ENCODE data around the gene PGLYRP4.

The PGLYRP4 gene, protein sequence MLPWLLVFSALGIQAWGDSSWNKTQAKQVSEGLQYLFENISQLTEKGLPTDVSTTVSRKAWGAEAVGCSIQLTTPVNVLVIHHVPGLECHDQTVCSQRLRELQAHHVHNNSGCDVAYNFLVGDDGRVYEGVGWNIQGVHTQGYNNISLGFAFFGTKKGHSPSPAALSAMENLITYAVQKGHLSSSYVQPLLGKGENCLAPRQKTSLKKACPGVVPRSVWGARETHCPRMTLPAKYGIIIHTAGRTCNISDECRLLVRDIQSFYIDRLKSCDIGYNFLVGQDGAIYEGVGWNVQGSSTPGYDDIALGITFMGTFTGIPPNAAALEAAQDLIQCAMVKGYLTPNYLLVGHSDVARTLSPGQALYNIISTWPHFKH

DNA sequence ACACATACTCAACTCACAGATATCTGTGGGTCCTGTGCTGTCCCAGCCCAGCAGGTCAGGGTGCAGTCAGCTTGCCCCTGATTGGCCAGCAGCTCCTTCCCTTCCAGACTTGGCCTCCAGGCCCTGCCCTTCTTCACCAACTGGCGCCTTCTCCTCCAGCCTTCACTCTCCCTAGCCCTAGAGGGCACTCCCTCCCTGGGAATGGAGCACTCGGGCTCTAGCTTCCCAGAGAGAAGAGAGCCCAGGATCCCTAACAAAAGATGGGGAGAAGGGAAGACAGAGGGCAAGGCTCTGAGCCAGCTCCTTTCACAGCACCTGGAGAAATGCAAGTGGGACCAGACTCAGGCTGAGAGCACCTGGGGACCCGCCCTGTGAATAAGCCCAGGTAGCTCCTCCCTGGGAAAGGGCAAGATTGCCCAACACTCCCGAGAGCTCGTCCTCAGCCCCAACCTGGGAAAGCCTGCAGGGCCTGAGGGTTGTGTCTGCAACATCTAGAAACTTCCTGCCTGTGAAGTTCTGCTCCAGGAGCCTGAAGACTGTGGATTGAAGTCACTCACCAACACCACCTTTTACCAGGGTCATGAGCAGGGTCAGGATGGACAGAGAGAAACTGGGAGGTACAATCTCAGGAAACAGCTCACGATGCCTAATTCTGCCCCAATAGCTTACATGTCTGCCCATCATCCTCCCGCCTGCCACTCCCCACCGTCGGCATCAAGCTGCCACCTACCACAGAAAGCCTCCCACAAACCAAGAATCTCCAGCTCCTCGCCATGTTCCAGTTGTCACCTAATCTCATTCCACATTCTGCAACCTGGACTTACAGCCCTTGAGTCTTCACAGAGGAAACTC is at the start of gene PGLYRP4:
Gene PGLYRP4 (minus strand): TSS at position 331 of the 852 bp plus-strand sequence. CDS start 909 bp downstream, outside the sequence.
- no peak for DNase-seq (ENCODE audit: low read depth, low spot score)
- no peak within 1 kb of the TSS for H3K4me3 ChIP-seq (ENCODE audit: low read depth, low read length)
- POLR2A ChIA-PET = no interaction called here
- TF ChIP-seq, protein P1, sequence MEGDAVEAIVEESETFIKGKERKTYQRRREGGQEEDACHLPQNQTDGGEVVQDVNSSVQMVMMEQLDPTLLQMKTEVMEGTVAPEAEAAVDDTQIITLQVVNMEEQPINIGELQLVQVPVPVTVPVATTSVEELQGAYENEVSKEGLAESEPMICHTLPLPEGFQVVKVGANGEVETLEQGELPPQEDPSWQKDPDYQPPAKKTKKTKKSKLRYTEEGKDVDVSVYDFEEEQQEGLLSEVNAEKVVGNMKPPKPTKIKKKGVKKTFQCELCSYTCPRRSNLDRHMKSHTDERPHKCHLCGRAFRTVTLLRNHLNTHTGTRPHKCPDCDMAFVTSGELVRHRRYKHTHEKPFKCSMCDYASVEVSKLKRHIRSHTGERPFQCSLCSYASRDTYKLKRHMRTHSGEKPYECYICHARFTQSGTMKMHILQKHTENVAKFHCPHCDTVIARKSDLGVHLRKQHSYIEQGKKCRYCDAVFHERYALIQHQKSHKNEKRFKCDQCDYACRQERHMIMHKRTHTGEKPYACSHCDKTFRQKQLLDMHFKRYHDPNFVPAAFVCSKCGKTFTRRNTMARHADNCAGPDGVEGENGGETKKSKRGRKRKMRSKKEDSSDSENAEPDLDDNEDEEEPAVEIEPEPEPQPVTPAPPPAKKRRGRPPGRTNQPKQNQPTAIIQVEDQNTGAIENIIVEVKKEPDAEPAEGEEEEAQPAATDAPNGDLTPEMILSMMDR (IDR thresholded peaks at IDR 0.05; ENCODE audit: insufficient read depth, low read length, missing control alignments) = no peak
- CTCF ChIA-PET = interaction anchor here (14.9 kb wide), 1 partner anchor 143 kb away, joined by 527 read pairs; no protein-coding TSS in a partner anchor

DNA sequence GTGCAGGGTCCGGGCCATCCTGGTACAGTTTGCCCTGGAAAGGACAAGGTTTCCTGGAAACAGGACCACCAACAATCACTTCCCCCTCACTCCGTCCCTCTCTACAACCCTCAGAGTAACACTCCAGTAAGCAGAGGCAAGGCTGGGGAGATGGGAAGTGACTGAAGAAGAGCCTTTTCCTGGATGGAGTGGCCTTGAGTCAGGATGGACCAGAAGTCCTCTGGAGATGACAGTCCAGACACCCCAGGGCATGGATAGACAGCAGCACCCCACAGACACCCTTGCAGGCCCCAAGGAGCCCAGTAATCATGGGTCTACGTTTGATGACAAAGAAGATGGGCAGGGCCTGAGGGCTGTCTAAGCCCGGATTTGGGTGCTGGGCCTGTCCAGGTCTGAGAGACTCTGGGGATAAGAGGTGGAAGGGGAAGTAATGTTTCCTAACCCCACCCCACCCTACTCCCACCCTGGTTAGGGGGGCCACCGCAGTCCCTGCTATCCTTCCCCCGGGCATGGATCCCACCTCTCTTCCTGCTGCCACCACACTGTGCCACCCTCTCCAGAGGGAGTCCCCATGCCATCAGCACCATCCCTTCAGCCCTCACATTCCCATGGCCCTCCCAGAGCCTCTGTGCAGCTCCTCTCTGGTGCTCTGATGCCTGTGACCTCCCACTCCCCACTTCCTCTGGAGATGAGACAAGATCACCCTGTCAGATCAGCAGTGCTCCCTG is 49.4 kb upstream of the PGLYRP4 start:
- no peak for DNase-seq (ENCODE audit: low read depth, low spot score)
- ChIA-PET POLR2A (no interaction called here), CTCF (no interaction called here)
- H3K4me3 ChIP-seq (ENCODE audit: low read depth, low read length) = no peak overlapping the region
- TF ChIP-seq, protein P1 (IDR thresholded peaks at IDR 0.05; ENCODE audit: insufficient read depth, low read length, missing control alignments) = no peak

DNA sequence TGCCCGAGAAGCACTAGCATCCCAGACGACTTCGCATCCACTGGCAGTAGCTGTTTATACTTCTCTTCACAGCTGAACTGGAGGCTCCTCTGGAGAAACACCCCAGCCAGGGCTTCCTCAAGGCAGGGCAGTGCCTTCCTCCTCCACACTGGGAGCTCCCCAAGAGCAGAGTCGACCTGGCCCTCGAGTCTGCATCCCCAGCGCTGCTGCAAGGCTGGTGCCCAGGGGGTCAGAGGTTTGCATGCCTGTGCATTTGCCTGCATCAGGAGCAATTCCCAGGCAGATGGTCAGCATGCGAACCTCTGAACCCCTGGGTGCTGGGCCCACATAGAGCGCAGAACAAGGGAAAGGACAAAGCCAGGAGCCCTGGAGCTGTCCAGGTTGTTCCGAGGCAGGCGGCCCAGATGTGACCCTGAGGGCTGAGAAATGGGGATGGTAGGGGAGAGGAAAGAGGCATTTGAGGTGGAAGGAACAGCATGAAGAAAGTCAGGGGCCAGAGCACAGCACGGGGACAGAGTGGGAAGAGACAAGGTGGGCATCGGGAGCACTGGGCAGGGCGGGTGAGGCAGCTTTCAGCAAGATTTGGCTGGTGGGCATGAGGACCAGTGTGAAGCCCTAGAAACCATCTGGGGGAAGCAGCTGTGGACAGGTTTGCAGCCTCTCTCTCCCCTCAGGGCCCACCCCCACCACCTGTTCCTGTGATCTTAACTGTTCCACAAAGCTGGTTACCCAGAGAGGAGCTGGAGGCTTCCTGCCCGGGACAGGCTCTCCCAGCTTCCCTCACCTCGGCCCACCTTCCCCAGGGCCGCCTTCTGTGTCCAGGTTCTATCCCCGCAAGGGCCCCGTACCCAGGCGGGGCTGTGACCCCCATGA is 48.6 kb upstream of the PGLYRP4 start:
- DNase-seq (ENCODE audit: low read depth, low spot score) = no peak
- H3K4me3 ChIP-seq (ENCODE audit: low read depth, low read length) = no peak overlapping the region
- CTCF ChIA-PET = no interaction called here
- POLR2A ChIA-PET = no interaction called here
- TF ChIP-seq, protein P1 (IDR thresholded peaks at IDR 0.05; ENCODE audit: insufficient read depth, low read length, missing control alignments) = no peak

DNA sequence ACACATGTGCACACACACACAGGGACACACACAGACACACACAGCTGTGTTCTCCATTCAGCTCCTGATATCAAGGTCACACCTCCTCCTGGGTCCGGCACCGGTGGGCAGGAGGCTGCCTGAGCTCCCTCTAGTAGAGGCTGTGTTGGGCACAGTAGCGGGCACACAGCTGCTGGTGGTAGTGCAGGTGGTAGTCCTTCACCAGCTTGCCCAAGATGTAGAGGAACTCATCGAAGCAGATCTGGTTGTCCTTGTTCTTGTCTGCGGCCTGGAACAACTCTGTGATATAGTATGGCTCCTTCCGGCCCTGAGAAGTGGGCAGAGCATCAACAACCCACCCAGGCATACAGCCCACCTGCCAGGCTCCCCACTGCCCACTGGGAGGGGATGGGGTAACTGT is 47.8 kb upstream of the PGLYRP4 start:
- ChIA-PET CTCF (no interaction called here), POLR2A (no interaction called here)
- TF ChIP-seq, protein P1 (IDR thresholded peaks at IDR 0.05; ENCODE audit: insufficient read depth, low read length, missing control alignments) = no peak
- DNase-seq (ENCODE audit: low read depth, low spot score) = no peak
- no peak overlapping the region for H3K4me3 ChIP-seq (ENCODE audit: low read depth, low read length)

DNA sequence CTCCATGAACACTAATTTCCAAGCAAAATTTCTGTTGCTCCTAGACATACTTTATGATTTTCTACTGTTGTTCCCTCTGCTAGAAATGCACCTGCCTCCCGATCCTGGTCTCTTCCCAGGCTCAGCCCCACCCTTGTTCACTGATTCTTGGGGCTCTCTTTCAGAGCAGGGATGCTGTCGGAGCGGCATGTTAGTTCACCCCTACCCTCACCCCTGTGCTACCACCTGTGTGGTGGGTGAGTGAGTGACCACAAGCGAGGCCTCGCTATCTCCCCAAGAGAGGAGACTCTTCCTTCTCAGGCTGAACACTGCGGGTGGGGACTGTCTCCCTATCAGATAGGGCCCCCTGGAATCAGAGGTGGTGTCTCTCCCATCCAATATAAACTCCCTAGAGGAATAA is 47.1 kb upstream of the PGLYRP4 start:
- TF ChIP-seq, protein P1 (IDR thresholded peaks at IDR 0.05; ENCODE audit: insufficient read depth, low read length, missing control alignments) = no peak
- ChIA-PET POLR2A (no interaction called here), CTCF (no interaction called here)
- no peak overlapping the region for H3K4me3 ChIP-seq (ENCODE audit: low read depth, low read length)
- no peak for DNase-seq (ENCODE audit: low read depth, low spot score)
